ENCODE measurements around the gene PLEKHO2.

Gene PLEKHO2

GRCh38 chr15:64825431-64826294 is 16.1 kb upstream of the PLEKHO2 start, which contains the start of gene PIF1:
Gene PIF1, minus strand, starts transcription at chr15:64825647. Its CDS starts 1,312 bp downstream, at chr15:64824335.
- peak; percentile 99 for DNase-seq

DNA sequence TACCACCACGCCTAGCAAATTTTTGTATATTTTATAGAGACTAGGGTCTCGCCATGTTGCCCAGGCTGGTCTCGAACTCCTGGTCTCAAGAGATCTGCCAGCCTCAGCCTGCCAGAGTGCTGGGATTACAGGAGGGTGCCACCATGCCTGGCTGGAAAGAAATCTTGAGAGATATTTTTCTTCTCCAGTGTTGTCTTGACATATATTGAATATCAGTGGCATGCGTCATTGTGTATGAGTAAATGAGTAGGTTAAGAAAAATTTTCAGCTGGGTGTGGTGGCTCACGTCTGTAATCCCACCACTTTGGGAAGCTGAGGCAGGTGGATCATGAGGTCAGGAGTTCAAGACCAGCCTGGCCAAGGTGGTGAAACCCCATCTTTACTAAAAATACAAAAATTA is 12.7 kb upstream of the PLEKHO2 start:
- DNase-seq, result no peak

GRCh38 chr15:64833690-64834089 is 8.0 kb upstream of the PLEKHO2 start:
- no peak for DNase-seq

- no peak for DNase-seq
These were observed 5.6 kb upstream of the PLEKHO2 start for GRCh38 chr15:64836023-64836536.

DNA sequence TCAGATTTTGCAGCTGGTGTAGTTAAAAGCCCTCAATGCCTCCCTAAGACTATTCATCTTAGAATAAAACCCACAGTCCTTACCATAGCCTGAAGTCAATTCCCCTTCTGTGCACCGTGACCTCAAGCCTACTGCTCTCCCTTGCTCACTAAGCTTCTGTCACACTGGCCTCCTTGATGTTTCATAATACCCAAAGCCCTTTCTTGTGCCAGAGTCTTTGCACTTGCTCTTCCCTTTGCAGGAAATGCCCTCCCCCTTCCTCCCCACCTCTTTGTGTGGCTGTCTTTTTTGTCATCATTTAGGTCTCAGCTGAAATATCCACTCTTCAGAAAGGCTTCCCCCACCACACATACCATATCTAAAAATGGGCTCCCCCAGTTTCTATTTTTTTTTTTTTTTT is 4.2 kb upstream of the PLEKHO2 start:
- DNase-seq, result no peak

DNA sequence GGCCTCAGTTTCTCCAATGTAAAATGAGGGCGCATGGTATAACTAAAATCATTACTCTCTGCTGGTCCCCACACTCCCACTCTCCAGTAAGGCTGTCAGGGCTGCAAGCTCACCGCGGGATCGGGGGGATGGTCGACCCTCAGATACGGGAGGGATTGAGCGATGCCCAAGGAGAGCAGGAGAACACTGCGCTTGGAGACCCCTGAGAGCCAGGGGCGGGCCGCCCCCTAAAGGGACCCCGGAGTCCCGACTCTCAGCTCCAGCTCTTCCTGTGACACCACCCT is 713 bp upstream of the PLEKHO2 start:
- no peak for DNase-seq

DNA sequence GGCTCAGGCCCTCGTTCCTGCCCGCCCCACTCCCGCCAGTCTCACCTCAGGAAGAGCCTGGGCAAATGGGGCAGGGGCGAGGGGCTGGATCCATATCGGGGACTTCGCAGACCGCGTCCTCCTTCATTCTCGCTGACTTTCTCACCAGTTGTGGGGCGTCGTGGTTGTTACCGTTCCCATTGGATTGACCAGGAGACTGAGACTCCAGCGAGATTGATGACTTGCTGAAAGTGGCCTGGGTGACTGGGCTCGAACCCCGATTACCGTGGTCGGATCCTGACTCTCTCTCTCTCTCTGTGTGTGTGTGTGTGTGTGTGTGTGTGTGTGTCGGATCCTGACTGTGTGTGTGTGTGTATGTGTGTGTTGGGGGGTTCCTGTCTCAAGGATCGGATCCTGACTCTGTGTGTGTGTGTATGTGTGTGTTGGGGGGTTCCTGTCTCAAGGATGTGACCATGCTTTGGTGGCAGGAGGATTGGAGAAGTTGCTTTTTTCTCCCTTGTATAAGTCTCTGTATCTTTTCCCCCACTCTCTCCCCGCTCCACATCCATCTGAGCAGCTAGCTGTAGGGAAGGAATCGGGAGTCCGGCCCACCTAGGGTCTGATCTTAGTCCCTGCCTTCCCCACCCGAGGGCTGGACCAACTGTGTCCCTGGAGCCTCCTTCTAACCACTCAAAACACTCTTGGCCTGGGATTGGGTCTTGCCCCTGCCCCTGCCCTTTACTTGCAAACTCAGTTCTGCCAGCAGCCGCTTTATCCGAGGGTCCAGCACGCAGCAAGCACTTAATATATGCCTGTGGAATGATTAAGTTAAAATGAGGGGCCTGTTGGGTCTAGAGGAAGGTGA is 603 bp downstream of the PLEKHO2 start:
- DNase-seq, result no peak

DNA sequence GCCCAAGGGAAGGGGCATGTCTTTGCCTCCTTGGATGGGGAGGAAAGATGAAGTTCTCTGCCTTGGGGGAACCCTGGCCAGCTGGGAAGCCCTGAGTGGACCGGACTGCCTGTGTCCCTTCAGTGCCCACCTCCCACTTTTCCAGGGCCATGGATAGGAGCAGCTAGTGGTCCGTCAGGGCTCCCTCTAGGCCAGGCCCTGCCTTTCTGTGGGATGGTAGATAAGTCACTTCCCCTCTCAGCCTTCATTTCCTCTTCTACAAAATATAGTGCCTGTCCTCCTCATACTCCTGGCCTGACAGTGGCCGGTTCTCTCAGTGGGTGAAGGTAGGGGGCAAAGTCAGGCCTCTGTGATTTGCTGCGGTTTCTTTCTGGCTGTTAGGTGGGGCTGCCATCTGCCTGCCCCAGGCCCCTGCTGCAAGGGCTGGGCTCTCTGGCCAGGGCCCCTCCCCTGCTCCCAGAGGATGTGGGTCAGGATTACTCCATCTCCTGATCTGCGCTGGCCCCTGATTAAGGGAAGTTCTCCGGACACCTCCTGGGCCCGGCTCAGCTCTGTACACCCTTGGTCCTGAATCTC is 1.4 kb downstream of the PLEKHO2 start:
- DNase-seq, result peak; percentile 15

DNA sequence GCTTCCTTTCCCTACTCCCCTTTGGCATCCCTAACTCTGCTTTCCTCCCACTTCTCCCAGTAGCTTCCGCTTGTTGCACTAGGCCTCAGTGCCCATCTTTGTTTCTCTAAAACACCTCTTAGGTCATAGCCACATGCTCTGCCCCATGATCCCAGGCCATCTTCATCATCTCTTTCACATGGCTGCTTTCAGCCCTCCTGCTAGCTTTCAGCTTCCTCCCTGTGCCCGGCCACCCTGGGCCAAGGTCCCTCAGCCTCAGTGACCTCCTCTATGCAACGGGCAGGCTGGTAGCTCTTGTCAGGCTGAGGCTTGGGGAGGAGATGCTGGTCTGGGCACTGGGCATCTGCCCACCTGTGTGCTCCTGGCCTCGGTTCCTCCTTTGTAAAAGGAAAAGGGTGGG is 2.3 kb downstream of the PLEKHO2 start:
- no peak for DNase-seq

- DNase-seq, result no peak
These were observed 2.9 kb downstream of the PLEKHO2 start for GRCh38 chr15:64844576-64845145.

DNA sequence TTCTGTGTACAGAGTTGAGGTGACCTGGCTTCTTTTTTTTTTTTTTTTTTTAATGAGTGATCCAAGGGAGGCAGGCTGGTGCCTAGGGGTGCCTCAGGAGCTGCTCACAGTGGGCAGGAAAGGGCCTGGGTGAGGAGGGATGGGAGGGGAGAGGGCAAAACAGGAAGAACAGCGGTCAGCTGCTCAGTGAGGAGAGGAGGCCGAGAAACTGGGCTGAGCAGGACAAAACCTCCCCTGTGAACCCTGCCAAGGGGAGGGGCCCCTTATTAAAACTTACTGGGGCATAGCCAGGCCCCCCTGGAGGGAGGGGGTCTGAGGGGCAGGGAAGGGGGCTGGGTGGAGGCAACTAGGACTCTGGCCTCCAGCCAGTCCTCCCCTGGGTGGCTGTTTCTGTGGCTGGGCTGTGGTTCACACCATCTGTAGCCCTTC is 3.5 kb downstream of the PLEKHO2 start:
- peak; percentile 25 for DNase-seq

- DNase-seq, result no peak
These were observed 4.3 kb downstream of the PLEKHO2 start for GRCh38 chr15:64845831-64846595.

DNA sequence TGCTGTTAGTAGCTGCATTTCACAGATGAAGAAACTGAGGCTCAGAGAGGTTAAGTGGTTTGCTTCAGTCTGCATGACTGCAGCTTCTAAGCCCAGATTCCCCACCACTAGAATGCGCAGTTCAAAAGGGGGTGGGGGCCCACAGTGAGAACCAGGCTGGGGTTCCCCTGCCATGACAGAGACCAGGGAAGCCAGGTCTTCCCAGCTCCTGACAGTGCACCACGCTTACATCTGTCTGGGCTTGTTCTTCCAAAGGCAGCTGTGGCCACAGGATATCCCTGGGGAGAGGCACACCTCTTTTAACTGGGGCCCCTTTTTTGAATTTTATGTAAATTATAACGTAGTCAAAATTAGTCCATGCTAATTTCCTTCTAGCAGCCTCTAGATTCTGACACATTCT is 5.3 kb downstream of the PLEKHO2 start:
- no peak for DNase-seq

DNA sequence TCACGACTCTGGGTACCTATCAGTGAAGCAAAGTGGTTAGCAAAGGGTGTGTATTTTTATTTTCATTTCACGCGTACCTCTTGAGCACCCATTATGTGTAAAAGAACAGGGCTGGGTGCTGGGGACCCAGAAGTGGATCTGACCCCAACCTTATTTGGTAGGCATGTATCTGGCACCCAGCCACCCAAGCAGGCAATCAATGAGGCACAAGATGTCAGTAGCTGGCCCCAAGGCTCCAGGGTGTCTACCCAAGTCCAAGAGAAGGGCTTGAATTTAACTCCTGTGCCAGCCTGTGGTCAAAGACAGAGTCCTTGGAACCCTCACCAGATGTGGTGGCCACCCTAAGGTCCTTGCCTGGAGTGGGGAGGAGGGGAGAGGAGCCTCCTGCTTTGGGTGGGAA is 5.7 kb downstream of the PLEKHO2 start:
- no peak for DNase-seq

DNA sequence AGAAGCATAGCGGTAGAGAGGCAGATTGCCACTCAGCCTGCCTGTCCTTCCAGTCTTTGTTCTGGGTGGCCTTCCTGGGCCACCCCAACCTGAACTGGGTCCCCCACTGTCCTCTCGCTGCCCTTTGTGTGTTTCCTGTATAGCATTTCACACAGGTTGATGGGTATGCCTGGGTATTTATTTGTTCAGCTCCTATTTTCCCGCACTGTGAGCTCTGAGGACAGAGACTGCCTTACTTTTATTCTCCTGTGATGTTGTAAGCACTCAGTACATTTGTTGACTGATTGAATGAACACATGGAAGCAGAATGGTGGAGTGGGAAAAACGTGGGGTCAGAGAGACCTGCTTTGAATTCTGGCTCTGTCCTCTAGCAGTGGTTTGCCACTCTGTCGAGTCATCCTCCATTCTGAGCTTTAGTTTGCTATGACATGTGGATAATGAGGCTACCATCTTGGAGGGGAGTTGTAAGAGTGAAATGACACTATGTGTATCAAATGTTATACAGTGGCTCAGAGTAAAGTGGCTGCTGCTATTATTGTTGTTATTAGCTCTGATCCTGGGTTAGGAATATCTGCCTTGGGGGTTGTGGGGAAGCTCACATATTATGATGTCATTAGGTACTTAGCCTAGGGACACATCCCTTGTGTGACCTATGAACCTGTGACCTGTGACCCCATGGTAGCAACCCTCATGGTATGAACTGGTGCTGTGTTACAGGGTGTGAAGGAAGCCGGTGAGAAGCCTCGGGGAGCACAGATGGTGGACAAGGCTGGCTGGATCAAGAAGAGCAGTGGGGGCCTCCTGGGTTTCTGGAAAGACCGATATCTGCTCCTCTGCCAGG is 6.4 kb downstream of the PLEKHO2 start:
- no peak for DNase-seq

- DNase-seq, result no peak
These were observed 9.2 kb downstream of the PLEKHO2 start for GRCh38 chr15:64850778-64851502.

- no peak for DNase-seq
These were observed 9.8 kb downstream of the PLEKHO2 start for GRCh38 chr15:64851503-64851840.

DNA sequence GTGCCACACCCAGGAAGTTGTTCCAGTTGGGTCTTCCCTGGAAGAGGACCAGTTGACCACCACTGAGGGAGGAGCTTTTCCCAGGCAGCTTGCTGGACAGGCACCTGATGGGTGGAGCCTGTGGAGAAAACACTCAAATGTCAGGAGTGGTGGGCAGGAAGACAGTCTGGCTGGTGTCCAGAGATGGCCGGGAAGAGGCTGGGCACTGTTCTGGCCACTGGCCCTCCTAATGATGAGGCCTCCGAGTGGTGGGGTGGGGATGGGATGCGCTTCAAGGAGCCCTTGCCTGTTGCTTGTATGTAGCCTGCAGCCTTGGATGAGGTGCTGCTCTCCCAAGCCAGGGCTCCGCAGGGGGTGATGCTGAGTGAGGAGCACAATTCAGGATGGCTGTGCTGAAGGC is 12.3 kb downstream of the PLEKHO2 start:
- no peak for DNase-seq

DNA sequence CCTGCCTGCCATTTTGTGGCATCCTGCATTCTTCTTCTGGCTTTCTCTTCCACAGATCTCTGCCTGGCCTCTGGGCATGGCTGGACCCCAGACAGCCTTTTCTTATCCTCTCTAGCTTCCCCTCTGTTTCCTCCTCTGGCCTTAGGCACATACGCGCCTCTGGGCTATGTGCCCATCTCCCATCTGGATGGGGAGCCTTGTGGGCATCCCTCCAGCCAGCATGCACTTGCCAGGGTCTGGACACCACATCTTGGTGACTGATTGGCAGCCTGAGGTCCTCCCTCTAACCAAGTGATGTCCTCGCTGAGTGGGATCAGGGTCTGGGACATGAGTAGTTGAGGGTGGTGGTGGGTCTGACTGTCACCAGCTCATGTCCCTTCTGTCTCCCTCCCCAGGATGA is 12.8 kb downstream of the PLEKHO2 start:
- DNase-seq, result no peak

GRCh38 chr15:64855205-64855975 is 13.7 kb downstream of the PLEKHO2 start:
- no peak for DNase-seq
